Measurements from ENCODE around the gene AGPAT3.

- TF ChIP-seq EP300 (IDR thresholded peaks at IDR 0.05) (no peak), POLR2AphosphoS5 (IDR thresholded peaks at IDR 0.05) (no peak)
Measured at GRCh38 chr21:43957128-43957571, 92.1 kb downstream of the AGPAT3 start.
